ENCODE data around the gene COL23A1. TPM values are rescaled to one million over a fixed set of nuclear protein-coding genes. Genes with fewer than 3 reads are reported as not detected.

Gene COL23A1
- polyA plus RNA-seq, 3 donors, result 0.11 to 0.21 TPM; not detected in 1

GRCh38 chr5:178581621-178582020 lies 8.6 kb downstream of the COL23A1 start:
- Histone ChIP-seq H3K79me2 (ENCODE audit: insufficient read depth, low read length) (no peaks in the 10 kb centered on the region), H3K4me2 (replicated peaks; ENCODE audit: extremely low read depth, low read length, poor library complexity, severe bottlenecking) (no peak overlapping the region), H3K4me3 (replicated peaks in 1 of 3; ENCODE audit: low read depth in 2 of 3, low read length in 3 of 3) (no peak overlapping the region), H3K4me1 (ENCODE audit: control insufficient read depth in 1 of 2, insufficient read depth in 2 of 2, low read length in 2 of 2) (peaks cover 8 to 10% of the 10 kb centered on the region in 2 donors), H3K27ac (ENCODE audit: low read depth in 1 of 2, low read length in 2 of 2) (no peak overlapping the region), H4K20me1 (ENCODE audit: insufficient read depth, low read length) (no peaks in the 10 kb centered on the region), H3K36me3 (replicated peaks in 1 of 2; ENCODE audit: control insufficient read depth in 1 of 2, insufficient read depth in 2 of 2, low read length in 2 of 2) (no peaks in the 10 kb centered on the region), H3K9me3 (replicated peaks in 1 of 2; ENCODE audit: control insufficient read depth in 1 of 2, insufficient read depth in 1 of 2, low read length in 2 of 2) (peaks cover 0 to 6% of the 10 kb centered on the region in 2 donors), H2AFZ (ENCODE audit: insufficient read depth, low read depth, low read length, poor library complexity, severe bottlenecking) (no peak overlapping the region), H3K9ac (ENCODE audit: insufficient read depth, low read length, poor library complexity, severe bottlenecking) (no peak overlapping the region), H3K27me3 (ENCODE audit: control insufficient read depth in 2 of 2, insufficient read depth in 2 of 2, low read length in 2 of 2) (peaks cover 0 to 7% of the 10 kb centered on the region in 2 donors)
- peaks cover 0 to 8% (median 3%) of the 10 kb centered on the region in 7 donors for H3K9me3 Mint-ChIP-seq
- H3K4me1 Mint-ChIP-seq, result peaks cover 2% of the 10 kb centered on the region
- H3K27me3 Mint-ChIP-seq (ENCODE audit: low read depth in 3 of 3), result peaks cover 12 to 24% (median 16%) of the 10 kb centered on the region in 3 donors
- H3K27ac Mint-ChIP-seq, result no peak overlapping the region
- DNase-seq, result no peak
- WGBS (ENCODE audit: insufficient coverage), result no CpG with 5 or more reads among the region's 3 CpGs
- peaks cover 0 to 1% of the 10 kb centered on the region in 2 donors for H3K36me3 Mint-ChIP-seq
- no peak overlapping the region for H3K4me3 Mint-ChIP-seq
- TF ChIP-seq, protein P1, sequence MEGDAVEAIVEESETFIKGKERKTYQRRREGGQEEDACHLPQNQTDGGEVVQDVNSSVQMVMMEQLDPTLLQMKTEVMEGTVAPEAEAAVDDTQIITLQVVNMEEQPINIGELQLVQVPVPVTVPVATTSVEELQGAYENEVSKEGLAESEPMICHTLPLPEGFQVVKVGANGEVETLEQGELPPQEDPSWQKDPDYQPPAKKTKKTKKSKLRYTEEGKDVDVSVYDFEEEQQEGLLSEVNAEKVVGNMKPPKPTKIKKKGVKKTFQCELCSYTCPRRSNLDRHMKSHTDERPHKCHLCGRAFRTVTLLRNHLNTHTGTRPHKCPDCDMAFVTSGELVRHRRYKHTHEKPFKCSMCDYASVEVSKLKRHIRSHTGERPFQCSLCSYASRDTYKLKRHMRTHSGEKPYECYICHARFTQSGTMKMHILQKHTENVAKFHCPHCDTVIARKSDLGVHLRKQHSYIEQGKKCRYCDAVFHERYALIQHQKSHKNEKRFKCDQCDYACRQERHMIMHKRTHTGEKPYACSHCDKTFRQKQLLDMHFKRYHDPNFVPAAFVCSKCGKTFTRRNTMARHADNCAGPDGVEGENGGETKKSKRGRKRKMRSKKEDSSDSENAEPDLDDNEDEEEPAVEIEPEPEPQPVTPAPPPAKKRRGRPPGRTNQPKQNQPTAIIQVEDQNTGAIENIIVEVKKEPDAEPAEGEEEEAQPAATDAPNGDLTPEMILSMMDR (IDR thresholded peaks at IDR 0.05), result no peak
- intact Hi-C loops (cut with micrococcal nuclease), result no loop called here

DNA sequence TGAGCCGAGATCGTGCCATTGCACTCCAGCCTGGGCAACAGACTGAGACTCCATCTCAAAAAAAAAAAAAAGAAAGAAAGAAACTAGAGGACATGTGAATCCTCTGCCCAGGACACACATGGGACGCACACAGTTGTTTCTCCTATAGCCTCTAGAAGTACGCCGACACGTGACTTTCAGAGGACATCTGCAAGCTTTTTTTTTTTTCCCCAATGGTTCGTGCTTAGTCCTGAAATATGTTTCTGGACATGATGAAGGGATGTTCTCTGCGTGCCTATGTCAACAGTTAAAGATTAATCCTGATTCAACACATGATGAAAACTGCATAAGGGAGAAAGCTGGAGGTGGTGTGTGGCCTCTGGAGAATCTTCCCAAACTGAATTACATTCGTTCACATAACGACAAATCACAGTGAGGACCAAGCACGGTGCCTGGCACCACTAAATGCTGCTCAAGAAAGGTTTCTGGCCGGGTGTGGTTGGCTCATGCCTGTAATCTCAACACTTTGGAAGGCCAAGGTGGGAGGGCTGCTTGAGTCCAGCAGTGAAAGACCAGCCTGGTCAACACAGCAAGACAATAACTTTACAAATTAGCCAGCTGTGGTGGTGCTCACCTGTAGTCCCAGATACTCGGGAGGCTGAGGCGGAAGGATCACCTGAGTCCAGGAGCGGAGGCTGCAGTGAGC lies 9.8 kb downstream of the COL23A1 start:
- H3K9me3 Mint-ChIP-seq, result peaks cover 0 to 2% (median under 1%) of the 10 kb centered on the region in 7 donors
- Histone ChIP-seq H3K4me1 (ENCODE audit: control insufficient read depth in 1 of 2, insufficient read depth in 2 of 2, low read length in 2 of 2) (peaks cover 11 to 15% of the 10 kb centered on the region in 2 donors), H3K9ac (ENCODE audit: insufficient read depth, low read length, poor library complexity, severe bottlenecking) (no peak overlapping the region), H2AFZ (ENCODE audit: insufficient read depth, low read depth, low read length, poor library complexity, severe bottlenecking) (no peak overlapping the region), H3K27me3 (ENCODE audit: control insufficient read depth in 2 of 2, insufficient read depth in 2 of 2, low read length in 2 of 2) (peaks cover 0 to 11% of the 10 kb centered on the region in 2 donors), H3K9me3 (replicated peaks in 1 of 2; ENCODE audit: control insufficient read depth in 1 of 2, insufficient read depth in 1 of 2, low read length in 2 of 2) (peaks cover 0 to 3% of the 10 kb centered on the region in 2 donors), H3K36me3 (replicated peaks in 1 of 2; ENCODE audit: control insufficient read depth in 1 of 2, insufficient read depth in 2 of 2, low read length in 2 of 2) (no peaks in the 10 kb centered on the region), H3K27ac (ENCODE audit: low read depth in 1 of 2, low read length in 2 of 2) (no peak overlapping the region), H3K79me2 (ENCODE audit: insufficient read depth, low read length) (no peaks in the 10 kb centered on the region), H4K20me1 (ENCODE audit: insufficient read depth, low read length) (no peaks in the 10 kb centered on the region), H3K4me3 (replicated peaks in 1 of 3; ENCODE audit: low read depth in 2 of 3, low read length in 3 of 3) (no peak overlapping the region), H3K4me2 (replicated peaks; ENCODE audit: extremely low read depth, low read length, poor library complexity, severe bottlenecking) (no peak overlapping the region)
- DNase-seq, result no peak
- peaks cover 0 to 1% of the 10 kb centered on the region in 2 donors for H3K36me3 Mint-ChIP-seq
- H3K4me3 Mint-ChIP-seq, result no peak overlapping the region
- peaks cover 2% of the 10 kb centered on the region for H3K4me1 Mint-ChIP-seq
- no peak overlapping the region for H3K27ac Mint-ChIP-seq
- WGBS (ENCODE audit: insufficient coverage), result 89% methylated on average over 8 of the region's 15 CpGs
- H3K27me3 Mint-ChIP-seq (ENCODE audit: low read depth in 3 of 3), result peaks cover 22 to 36% (median 24%) of the 10 kb centered on the region in 3 donors
- TF ChIP-seq, protein P1 (IDR thresholded peaks at IDR 0.05), result no peak
- intact Hi-C loops (cut with micrococcal nuclease), result no loop called here
